HG03460 (cell line): ENCODE data around the gene TEX2.
"Not testable (repeated sequence)": the region's sequence is repeated elsewhere in the genome, so short reads cannot be mapped to it uniquely, and the experiment has no call there.

Experiments used
- ATAC-seq: cut with Tn5 transposase; IDR thresholded peaks from one replicate; pipeline ENCODE4 v1.9.1; 2021; ENCODE audit not compliant: unreplicated experiment

Gene TEX2

GRCh38 chr17:64185557-64185956 is 77.5 kb downstream of the TEX2 start:
- not testable (repeated sequence) for ATAC-seq

GRCh38 chr17:64185101-64185500 is 78.0 kb downstream of the TEX2 start:
- no peak for ATAC-seq

GRCh38 chr17:64183815-64184214 is 79.2 kb downstream of the TEX2 start:
- ATAC-seq = no peak

- no peak for ATAC-seq
Observed at GRCh38 chr17:64182325-64183012, 80.6 kb downstream of the TEX2 start.

- no peak for ATAC-seq
Observed at GRCh38 chr17:64180089-64181073, 82.7 kb downstream of the TEX2 start.

GRCh38 chr17:64179024-64179423 is 84.0 kb downstream of the TEX2 start:
- not testable (repeated sequence) for ATAC-seq

- ATAC-seq = no peak
Observed at GRCh38 chr17:64178011-64178825, 84.8 kb downstream of the TEX2 start.

GRCh38 chr17:64177311-64178010 is 85.6 kb downstream of the TEX2 start:
- no peak for ATAC-seq

- ATAC-seq = no peak
Observed at GRCh38 chr17:64176556-64176955, 86.5 kb downstream of the TEX2 start.

GRCh38 chr17:64174686-64175456 is 88.2 kb downstream of the TEX2 start:
- no peak for ATAC-seq

- ATAC-seq = no peak
Observed at GRCh38 chr17:64173646-64174045, 89.4 kb downstream of the TEX2 start.

GRCh38 chr17:64172510-64172909 is 90.5 kb downstream of the TEX2 start:
- ATAC-seq = no peak

- no peak for ATAC-seq
Observed at GRCh38 chr17:64171041-64171440, 92.0 kb downstream of the TEX2 start.

GRCh38 chr17:64170286-64170685 is 92.8 kb downstream of the TEX2 start:
- no peak for ATAC-seq

- ATAC-seq = not testable (repeated sequence)
Observed at GRCh38 chr17:64167666-64168065, 95.4 kb downstream of the TEX2 start.

- ATAC-seq = no peak
Observed at GRCh38 chr17:64166876-64167275, 96.2 kb downstream of the TEX2 start.

- no peak for ATAC-seq
Observed at GRCh38 chr17:64165347-64165746, 97.7 kb downstream of the TEX2 start.

GRCh38 chr17:64164596-64165285 is 98.3 kb downstream of the TEX2 start:
- ATAC-seq = no peak

- ATAC-seq = no peak
Observed at GRCh38 chr17:64163468-64163867, 99.6 kb downstream of the TEX2 start.
